GM19240 (cell line): Measurements from ENCODE around the gene MYBPC2.
"Not testable (repeated sequence)": the region's sequence is repeated elsewhere in the genome, so short reads cannot be mapped to it uniquely, and the experiment has no call there.

Source experiments
- DNase-seq: peaks from one replicate; pipeline ENCODE4 v3.0.0; 2011; ENCODE audit warnings: low spot score; ENCODE audit not compliant: insufficient read length

MYBPC2 gene

GRCh38 chr19:50427997-50428425, 4.7 kb upstream of the MYBPC2 start:
- no peak for DNase-seq

- DNase-seq = no peak
Measured at GRCh38 chr19:50428772-50429463, 3.8 kb upstream of the MYBPC2 start.

GRCh38 chr19:50430888-50431342, 1.8 kb upstream of the MYBPC2 start:
- no peak for DNase-seq

- peak; percentile 82 for DNase-seq
Measured at GRCh38 chr19:50431343-50432220, 1.1 kb upstream of the MYBPC2 start.

- DNase-seq = no peak
Measured at GRCh38 chr19:50433201-50434180, 799 bp downstream of the MYBPC2 start.

- no peak for DNase-seq
Measured at GRCh38 chr19:50434525-50434924, 1.8 kb downstream of the MYBPC2 start.

GRCh38 chr19:50435221-50435620, 2.5 kb downstream of the MYBPC2 start:
- DNase-seq = no peak

- DNase-seq = no peak
Measured at GRCh38 chr19:50435627-50436026, 2.9 kb downstream of the MYBPC2 start.

GRCh38 chr19:50437862-50438449, 5.3 kb downstream of the MYBPC2 start:
- no peak for DNase-seq

GRCh38 chr19:50439130-50439529, 6.4 kb downstream of the MYBPC2 start:
- not testable (repeated sequence) for DNase-seq

GRCh38 chr19:50444059-50444458, 11.4 kb downstream of the MYBPC2 start:
- DNase-seq = no peak

- DNase-seq = no peak
Measured at GRCh38 chr19:50447053-50447452, 14.4 kb downstream of the MYBPC2 start.

GRCh38 chr19:50447750-50448149, 15.1 kb downstream of the MYBPC2 start:
- DNase-seq = no peak

- no peak for DNase-seq
Measured at GRCh38 chr19:50449236-50449899, 16.7 kb downstream of the MYBPC2 start.

- no peak for DNase-seq
Measured at GRCh38 chr19:50450369-50451222, 17.9 kb downstream of the MYBPC2 start.

GRCh38 chr19:50451223-50451534, 18.5 kb downstream of the MYBPC2 start:
- DNase-seq = no peak

GRCh38 chr19:50453243-50453642, 20.6 kb downstream of the MYBPC2 start:
- DNase-seq = no peak

- DNase-seq = no peak
Measured at GRCh38 chr19:50455992-50456391, 23.3 kb downstream of the MYBPC2 start.

GRCh38 chr19:50457300-50457699, 24.6 kb downstream of the MYBPC2 start:
- DNase-seq = no peak
